GM12892 (cell line): ENCODE measurements around the gene ZBTB7B.

Source experiments
- POLR2A ChIP-seq: IDR thresholded peaks from 2 replicates; pipeline ENCODE4 v1.6.1; 2011; ENCODE audit warnings: low read depth, low read length, control low read depth
- POLR2AphosphoS5 ChIP-seq: IDR thresholded peaks from 2 replicates; pipeline ENCODE4 v1.6.1; 2011; ENCODE audit warnings: low read depth, low read length, control low read depth

- TF ChIP-seq POLR2A: peak; percentile 81
- no peak; the same call in 1 of the 2 replicates for TF ChIP-seq POLR2AphosphoS5
These were observed 3.6 kb upstream of the ZBTB7B start for GRCh38 chr1:154998818-154999570.
